ENCODE results near the gene CHCT1.

- TF ChIP-seq CTCF (IDR thresholded peaks at IDR 0.05) (no peak), POLR2A (IDR thresholded peaks at IDR 0.05) (no peak)
These were observed 51.5 kb downstream of the CHCT1 start for GRCh38 chr17:60473788-60474187.
